Transverse colon (tissue), 4 donors: Measurements from ENCODE around the gene MICAL2. TPM values are rescaled to one million over a fixed set of nuclear protein-coding genes. Genes with fewer than 3 reads are reported as not detected.
A peak's percentile ranks its signal among the peaks of the same experiment; 100 is the strongest.

Experiments
- DNase-seq: peaks from one replicate; pipeline ENCODE4 v3.0.0-alpha.2; 2019
- H3K27ac ChIP-seq, 4 donors: fragments of 200-600 bp; sonication (generic); 2 replicates each; pipeline ENCODE4 v1.5.1; 2016 to 2018; ENCODE audit warnings: inconsistent platforms in 4 of 4
- H3K27me3 ChIP-seq: fragments of 200-600 bp; sonication (generic); 2 replicates; pipeline ENCODE4 v1.5.1; 2017; ENCODE audit warnings: inconsistent platforms
- H3K36me3 ChIP-seq, 4 donors: fragments of 200-600 bp; sonication (generic); 2 replicates each; pipeline ENCODE4 v1.5.1; 2017 to 2019; ENCODE audit warnings: inconsistent platforms in 4 of 4
- H3K4me1 ChIP-seq, 4 donors: fragments of 200-600 bp; sonication (generic); 2 replicates each; pipeline ENCODE4 v1.5.1; 2017 to 2020; ENCODE audit warnings: inconsistent platforms in 4 of 4
- H3K4me3 ChIP-seq, 4 donors: fragments of 200-600 bp; sonication (generic); 1 replicate in 1 of 4; 2 replicates in 3 of 4; pipeline versions ENCODE4 v1.5.1 to v1.6.1; 2017 to 2019; ENCODE audit warnings: inconsistent platforms in 4 of 4
- H3K9me3 ChIP-seq, 2 donors: fragments of 200-600 bp; sonication (generic); 2 replicates each; pipeline ENCODE4 v1.5.1; 2017 to 2019; ENCODE audit warnings: inconsistent platforms in 2 of 2
- EP300 ChIP-seq: sonication (generic); formaldehyde crosslinking; IDR thresholded peaks from one replicate; pipeline ENCODE4 v1.6.1; 2017; ENCODE audit warnings: antibody characterized with exemption, low read depth
- POLR2A ChIP-seq: fragments of 450-650 bp; IDR thresholded peaks from one replicate; pipeline ENCODE4 v1.6.1; 2016; ENCODE audit warnings: antibody characterized with exemption, mild to moderate bottlenecking, moderate library complexity
- POLR2AphosphoS5 ChIP-seq, 3 donors: sonication (generic); formaldehyde crosslinking; IDR thresholded peaks; one replicate each; pipeline ENCODE4 v1.6.1; 2016; ENCODE audit warnings: antibody characterized with exemption in 3 of 3
- WGBS, 2 donors: methylation state at CpG; one replicate each; pipeline ENCODE4 v1.1.5; 2018; ENCODE audit warnings: low coverage in 1 of 2; 5-methylcytosine and 5-hydroxymethylcytosine counted together
- in situ Hi-C, 4 donors: fragments of 200-750 bp; cut with MboI; loops; one replicate each; pipeline versions ENCODE4 v1.15.0 to v1.15.1; 2017; ENCODE audit warnings: low sequenced_read_pairs in 3 of 4, low pct_ligation_motif_present in 1 of 4, low pct_unique_long_range_greater_than_20kb in 1 of 4
- intact Hi-C: fragments of 100-400 bp; cut with DNase I; formaldehyde crosslinking; loops from one replicate; pipeline ENCODE4 v1.15.1; 2023; ENCODE audit warnings: low total_unique reads
- total RNA-seq, 4 donors: library from RNA; depleted of rRNA; stranded (reverse); fragments of >200 nt; gene quantifications; one replicate each; pipeline ENCODE4 v1.1.0, GENCODE V29; 2016
- TF ChIP-seq, protein P1 (sequence below), 5 experiments: fragments of 200-600 bp in 3 of 5; fragments of 450-650 bp in 2 of 5; sonication (generic) in 3 of 5; IDR thresholded peaks; 1 replicate in 2 of 5; 2 replicates in 3 of 5; pipeline ENCODE4 v1.5.1; 2016 to 2017; ENCODE audit warnings: antibody characterized with exemption in 5 of 5, inconsistent platforms in 3 of 5, mild to moderate bottlenecking in 2 of 5, moderate library complexity in 1 of 5

Gene MICAL2
- total RNA-seq, 4 donors from 2014 or later: 309 to 483 (median 316) TPM

GRCh38 chr11:12232160-12232559 lies 121.8 kb downstream of the MICAL2 start:
- TF ChIP-seq POLR2A (no peak), EP300 (no peak)
- TF ChIP-seq, protein P1, sequence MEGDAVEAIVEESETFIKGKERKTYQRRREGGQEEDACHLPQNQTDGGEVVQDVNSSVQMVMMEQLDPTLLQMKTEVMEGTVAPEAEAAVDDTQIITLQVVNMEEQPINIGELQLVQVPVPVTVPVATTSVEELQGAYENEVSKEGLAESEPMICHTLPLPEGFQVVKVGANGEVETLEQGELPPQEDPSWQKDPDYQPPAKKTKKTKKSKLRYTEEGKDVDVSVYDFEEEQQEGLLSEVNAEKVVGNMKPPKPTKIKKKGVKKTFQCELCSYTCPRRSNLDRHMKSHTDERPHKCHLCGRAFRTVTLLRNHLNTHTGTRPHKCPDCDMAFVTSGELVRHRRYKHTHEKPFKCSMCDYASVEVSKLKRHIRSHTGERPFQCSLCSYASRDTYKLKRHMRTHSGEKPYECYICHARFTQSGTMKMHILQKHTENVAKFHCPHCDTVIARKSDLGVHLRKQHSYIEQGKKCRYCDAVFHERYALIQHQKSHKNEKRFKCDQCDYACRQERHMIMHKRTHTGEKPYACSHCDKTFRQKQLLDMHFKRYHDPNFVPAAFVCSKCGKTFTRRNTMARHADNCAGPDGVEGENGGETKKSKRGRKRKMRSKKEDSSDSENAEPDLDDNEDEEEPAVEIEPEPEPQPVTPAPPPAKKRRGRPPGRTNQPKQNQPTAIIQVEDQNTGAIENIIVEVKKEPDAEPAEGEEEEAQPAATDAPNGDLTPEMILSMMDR (IDR thresholded peaks at IDR 0.05): no peak
- H3K27ac ChIP-seq: peak overlapping the region in 3 of 4 donors; percentile 11 to 22 (median 13)
- no peaks in the 10 kb centered on the region for H3K27me3 ChIP-seq
- 93% methylated on average over 1 of the region's 1 CpG; no CpG with 5 or more reads in 1 of the 2 donors for WGBS, 2 donors
- H3K4me3 ChIP-seq: no peak overlapping the region
- intact Hi-C loops: loop anchor here (10.0 kb wide), 1 partner anchor 117 kb away; the partner anchor contains the start of gene MICAL2
- in situ Hi-C loops: loop anchor here (25.0 kb wide), 2 partner anchors 170 to 420 kb away; no protein-coding TSS in a partner anchor
- H3K9me3 ChIP-seq: no peaks in the 10 kb centered on the region
- DNase-seq: no peak
- peaks cover 8 to 25% (median 12%) of the 10 kb centered on the region in 4 donors for H3K4me1 ChIP-seq
- peaks cover 0 to 28% (median 0%) of the 10 kb centered on the region in 4 donors for H3K36me3 ChIP-seq

- Histone ChIP-seq H3K9me3 (no peaks in the 10 kb centered on the region), H3K36me3 (peaks cover 0 to 19% (median 0%) of the 10 kb centered on the region in 4 donors), H3K27ac (peak overlapping the region in 3 of 4 donors; percentile 11 to 22 (median 13)), H3K27me3 (no peaks in the 10 kb centered on the region), H3K4me3 (no peak overlapping the region), H3K4me1 (peaks cover 8 to 25% (median 12%) of the 10 kb centered on the region in 4 donors)
- TF ChIP-seq POLR2A (no peak), EP300 (no peak), POLR2AphosphoS5 (IDR thresholded peaks at IDR 0.05) (no peak)
- TF ChIP-seq, protein P1 (IDR thresholded peaks at IDR 0.05): no peak
- WGBS, 2 donors: 69 to 77% methylated on average over 4 of the region's 4 CpGs
- DNase-seq: no peak
- in situ Hi-C loops (loop anchor here (25.0 kb wide), 2 partner anchors 171 to 421 kb away; no protein-coding TSS in a partner anchor), intact Hi-C loops (loop anchor here (10.0 kb wide), 1 partner anchor 118 kb away; the partner anchor contains the start of gene MICAL2)
Measured at GRCh38 chr11:12232817-12233601, 122.6 kb downstream of the MICAL2 start.

DNA sequence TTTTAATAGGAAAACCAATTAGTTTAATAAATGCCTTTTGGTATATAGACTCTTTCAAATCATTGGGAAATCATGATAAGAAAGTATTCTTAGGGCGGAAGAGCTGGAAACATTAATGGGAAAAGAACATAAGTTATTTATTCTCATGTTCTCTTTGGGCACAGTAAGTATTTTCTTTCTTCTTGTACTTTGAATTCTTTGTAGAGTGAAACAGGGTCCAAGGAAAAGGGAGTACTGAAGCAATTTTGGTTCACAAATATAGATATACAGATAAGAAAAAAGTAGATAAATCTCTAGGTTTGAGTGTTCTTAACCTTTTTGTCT lies 123.2 kb downstream of the MICAL2 start:
- Histone ChIP-seq H3K4me3 (no peak overlapping the region), H3K36me3 (peaks cover 0 to 14% (median 0%) of the 10 kb centered on the region in 4 donors), H3K4me1 (peaks cover 8 to 25% (median 12%) of the 10 kb centered on the region in 4 donors), H3K9me3 (no peaks in the 10 kb centered on the region), H3K27me3 (no peaks in the 10 kb centered on the region), H3K27ac (peak overlapping the region in 2 of 4 donors; percentile 78 to 80)
- in situ Hi-C loops: loop anchor here (25.0 kb wide), 2 partner anchors 171 to 421 kb away; no protein-coding TSS in a partner anchor
- intact Hi-C loops: loop anchor here (10.0 kb wide), 1 partner anchor 119 kb away; the partner anchor contains the start of gene MICAL2
- TF ChIP-seq POLR2AphosphoS5 (IDR thresholded peaks at IDR 0.05) (no peak), POLR2A (no peak), EP300 (no peak)
- TF ChIP-seq, protein P1 (IDR thresholded peaks at IDR 0.05): no peak
- 90 to 92% methylated on average over 1 of the region's 1 CpG for WGBS, 2 donors
- no peak for DNase-seq

DNA sequence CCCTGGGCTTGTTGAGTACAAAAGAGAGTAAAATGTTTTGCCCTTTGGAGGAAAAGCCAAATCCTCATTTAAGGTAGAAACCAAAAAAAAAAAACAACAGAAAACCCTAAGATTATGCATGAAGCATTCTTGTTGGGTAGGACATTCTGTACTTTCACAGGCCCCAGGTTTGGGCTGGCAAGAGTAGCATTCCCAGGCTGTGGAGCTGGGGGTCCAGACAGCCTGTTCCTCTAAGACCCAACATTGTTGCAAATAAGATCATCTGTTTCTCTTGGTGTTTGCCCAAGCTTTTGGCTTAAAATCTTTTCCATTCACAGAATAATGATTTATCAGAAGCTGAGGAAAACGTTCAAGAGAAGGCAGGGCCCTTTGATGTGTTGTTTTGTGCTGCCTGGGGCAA lies 123.8 kb downstream of the MICAL2 start:
- H3K27ac ChIP-seq: peak overlapping the region in 3 of 4 donors; percentile 68 to 80 (median 78)
- DNase-seq: no peak
- WGBS, 2 donors: 31 to 57% methylated on average over 1 of the region's 1 CpG
- H3K9me3 ChIP-seq: no peaks in the 10 kb centered on the region
- intact Hi-C loops (loop anchor here (10.0 kb wide), 1 partner anchor 119 kb away; the partner anchor contains the start of gene MICAL2), in situ Hi-C loops (loop anchor here (25.0 kb wide), 2 partner anchors 172 to 422 kb away; no protein-coding TSS in a partner anchor)
- H3K4me3 ChIP-seq: no peak overlapping the region
- no peaks in the 10 kb centered on the region for H3K27me3 ChIP-seq
- TF ChIP-seq EP300 (no peak), POLR2A (no peak), POLR2AphosphoS5 (IDR thresholded peaks at IDR 0.05) (no peak)
- TF ChIP-seq, protein P1 (IDR thresholded peaks at IDR 0.05): no peak
- peaks cover 6 to 26% (median 10%) of the 10 kb centered on the region in 4 donors for H3K4me1 ChIP-seq
- H3K36me3 ChIP-seq: peaks cover 0 to 13% (median 0%) of the 10 kb centered on the region in 4 donors
